HG02571 (cell line): ENCODE results near the gene KCNA5.

Experiments used
- ATAC-seq: cut with Tn5 transposase; IDR thresholded peaks from one replicate; pipeline ENCODE4 v1.9.1; 2021; ENCODE audit warnings: mild to moderate bottlenecking, moderate library complexity; ENCODE audit not compliant: unreplicated experiment

The KCNA5 gene

DNA sequence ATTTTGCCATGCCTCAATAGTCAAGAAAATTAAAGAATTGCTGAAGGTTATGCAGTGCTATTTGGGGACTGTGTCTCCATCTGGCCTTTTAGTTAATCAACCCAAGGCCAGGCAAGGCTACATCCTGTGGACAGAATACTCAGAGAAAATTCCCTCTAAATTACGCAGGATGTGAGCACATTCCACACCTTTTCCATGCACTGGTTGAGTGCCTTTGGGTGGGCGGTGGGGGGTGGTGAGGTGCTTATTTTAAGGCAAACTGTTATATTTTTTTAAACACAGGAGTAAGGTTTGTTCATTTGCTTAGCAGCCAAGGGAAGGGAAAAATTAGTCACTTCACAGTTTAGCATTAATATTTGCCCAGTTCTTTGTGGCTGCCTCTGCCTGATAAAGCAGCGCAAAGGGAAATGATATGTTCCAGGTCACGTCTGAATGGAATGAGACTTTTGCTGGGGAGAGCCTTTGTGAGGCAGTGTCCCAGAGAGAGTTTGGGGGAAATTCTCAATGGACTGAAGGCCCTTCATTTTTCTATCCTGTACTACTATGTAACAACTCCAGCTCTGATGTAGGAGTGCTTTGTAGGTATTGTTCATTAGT is 17.2 kb upstream of the KCNA5 start:
- no peak for ATAC-seq

DNA sequence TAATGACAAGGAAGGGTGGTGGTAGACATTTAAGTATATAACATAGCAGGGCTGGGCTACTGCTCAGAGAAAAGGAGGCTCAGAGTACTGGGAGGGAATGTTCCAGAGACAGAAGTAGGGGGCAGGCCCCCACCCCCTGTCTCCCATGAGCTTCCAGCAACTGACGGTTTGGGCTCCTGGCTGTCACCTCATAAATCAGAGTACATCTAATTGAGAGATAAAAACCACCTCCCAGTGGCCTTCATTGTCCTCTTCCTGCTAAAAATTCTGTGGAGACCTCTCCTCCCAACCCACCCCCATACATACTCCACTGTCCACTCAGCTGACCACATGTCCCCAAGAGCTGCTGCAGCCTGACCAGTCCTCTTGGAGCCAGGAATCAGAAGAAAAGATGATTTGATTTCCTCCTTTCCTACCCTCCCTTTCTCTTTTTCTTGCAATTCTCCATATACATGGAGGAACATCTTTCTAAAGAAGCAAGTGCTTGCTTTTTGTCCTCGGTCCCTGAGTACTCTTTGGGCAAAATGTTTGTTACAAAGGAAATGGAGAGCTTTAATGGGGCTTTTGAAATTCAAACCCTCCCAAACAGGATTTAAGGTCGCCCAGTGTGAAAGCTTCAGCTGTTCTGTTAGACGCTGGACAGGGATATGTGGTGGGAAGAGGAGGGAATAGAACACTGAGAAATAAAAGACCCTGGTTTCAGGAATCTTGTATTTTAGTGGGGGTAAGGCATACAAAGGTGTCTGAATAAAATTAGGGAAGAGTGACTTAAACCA is 16.4 kb upstream of the KCNA5 start:
- ATAC-seq = no peak

DNA sequence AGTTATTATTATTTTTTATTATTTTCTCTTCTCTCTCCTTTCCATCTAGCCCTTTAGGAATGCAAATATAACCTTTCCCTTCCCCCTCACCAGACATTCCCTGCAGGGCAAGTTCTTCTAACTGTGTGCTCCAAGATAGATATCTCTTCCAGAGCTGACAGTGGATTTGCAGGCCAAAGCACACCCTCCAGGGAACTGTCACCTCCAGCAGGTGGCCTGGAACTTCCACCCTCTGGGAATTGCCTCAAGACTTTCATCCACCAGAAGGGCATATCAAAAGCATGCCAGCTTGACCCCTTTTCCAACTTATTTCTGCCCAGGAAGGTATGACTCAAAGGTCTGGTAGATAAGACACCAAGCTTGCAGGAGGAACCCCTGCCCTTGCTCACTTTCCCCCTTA is 13.6 kb upstream of the KCNA5 start:
- ATAC-seq = no peak

DNA sequence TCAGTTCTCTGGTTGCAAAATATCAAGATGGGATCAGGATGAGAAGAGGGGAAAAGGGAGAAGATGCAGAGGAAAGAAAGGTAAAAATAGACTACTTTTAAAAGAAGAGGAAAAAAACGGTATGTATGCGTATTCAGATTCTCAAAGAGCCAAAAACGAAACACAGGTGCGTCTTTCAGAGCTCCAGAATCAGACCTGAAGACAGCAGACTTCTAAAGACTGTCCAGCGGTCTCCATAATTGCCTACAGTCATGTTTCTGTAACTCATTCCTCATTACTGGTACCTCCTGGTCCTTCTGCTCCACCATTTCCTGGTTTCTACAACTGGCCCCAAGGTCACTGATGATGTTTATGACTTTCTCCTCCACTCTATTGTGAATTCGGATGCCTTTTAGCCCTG is 12.4 kb upstream of the KCNA5 start:
- ATAC-seq = no peak

DNA sequence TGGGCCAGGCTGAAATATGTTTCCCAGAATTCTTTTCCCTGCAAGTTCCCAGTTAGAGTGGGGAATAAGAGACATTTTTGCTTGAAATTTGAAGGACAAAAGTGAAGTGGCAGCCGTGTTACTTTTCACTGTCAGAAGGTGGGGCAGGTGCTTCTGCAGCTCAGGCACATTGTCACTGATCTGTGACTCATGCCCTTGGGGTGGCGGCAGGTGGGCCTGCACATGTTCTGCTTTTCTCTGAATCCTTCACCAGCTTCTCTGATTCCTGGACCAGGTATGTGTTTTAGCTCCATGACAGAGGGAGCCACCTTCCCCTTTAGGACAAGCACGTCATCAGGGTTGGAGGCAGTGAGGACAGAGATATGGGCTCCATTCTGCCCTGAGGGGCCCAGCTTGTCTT is 11.7 kb upstream of the KCNA5 start:
- ATAC-seq = no peak

DNA sequence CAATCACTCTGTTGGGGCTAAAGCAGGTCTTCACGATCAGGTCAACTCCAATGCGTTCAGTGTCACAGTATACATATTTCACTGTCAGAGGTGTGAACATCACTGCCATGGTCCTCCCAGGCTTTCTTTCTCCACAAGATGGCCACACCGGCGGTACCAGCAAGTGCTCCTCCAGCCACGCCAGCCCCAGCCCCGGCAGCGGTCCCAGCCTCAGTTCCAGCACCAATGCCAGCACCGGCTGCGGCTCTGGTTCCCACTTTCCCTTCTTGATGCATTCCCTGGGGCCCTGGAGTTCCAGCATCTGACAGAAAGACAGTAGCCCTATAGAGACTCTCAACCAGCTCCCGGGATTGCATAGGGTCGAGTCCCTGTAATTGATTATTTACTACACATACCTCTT is 10.9 kb upstream of the KCNA5 start:
- no peak for ATAC-seq

DNA sequence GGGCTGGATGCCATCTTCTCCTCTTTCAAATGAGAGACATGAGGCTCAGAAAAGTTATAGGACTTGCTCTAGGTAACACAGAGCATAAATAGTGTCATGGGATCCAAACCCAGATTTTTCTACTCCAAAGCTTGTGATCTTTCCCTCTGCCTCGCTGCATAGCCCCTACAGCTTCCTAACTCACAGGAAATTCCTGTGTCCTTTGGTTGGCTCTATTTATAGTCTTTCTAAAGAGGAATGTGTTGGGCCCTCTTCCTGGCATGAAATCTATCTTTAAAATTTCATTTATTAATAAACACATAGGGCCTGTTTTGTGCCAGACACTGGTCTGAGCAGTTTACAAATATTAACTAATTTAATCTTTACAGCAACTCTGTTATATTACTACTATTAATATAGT is 9.8 kb upstream of the KCNA5 start:
- no peak for ATAC-seq

DNA sequence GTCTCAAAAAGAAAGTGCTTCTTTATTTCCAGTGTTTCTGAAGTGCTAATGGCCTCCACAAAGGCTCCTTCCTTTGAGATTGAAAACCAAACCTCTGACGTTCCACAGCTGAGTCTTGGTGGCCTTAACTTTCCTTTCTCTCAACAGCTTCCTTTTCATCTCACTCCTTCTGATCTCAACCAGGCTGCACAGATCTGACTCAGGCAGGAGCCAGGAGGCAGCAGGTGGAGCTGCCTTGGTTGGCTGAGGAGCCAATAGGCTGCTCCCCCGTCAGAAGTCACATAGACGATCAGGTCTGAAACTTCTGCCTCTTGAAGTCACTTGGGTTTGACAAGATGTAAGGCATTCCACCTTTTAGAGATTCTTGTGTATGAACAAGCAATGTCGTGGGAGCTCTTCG is 9.1 kb upstream of the KCNA5 start:
- no peak for ATAC-seq

DNA sequence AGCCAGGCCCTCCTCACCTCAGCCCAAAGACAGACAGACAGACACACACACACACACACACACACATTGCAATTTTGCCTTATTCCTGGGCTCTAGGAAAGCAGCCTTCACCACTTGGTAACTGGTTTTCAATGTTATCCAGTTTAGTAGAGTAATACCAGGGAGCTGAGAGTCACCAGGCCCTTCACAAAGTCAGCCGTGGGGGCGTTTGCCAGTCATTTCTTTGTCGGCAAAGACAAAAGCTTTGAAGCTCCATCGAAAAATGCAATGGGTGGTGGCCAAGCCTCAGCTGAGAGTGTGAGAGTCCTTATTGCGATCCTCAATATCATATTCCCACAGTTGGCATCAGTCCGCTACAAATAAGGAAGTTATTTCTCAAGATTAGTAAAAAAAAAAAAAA is 8.1 kb upstream of the KCNA5 start:
- no peak for ATAC-seq

DNA sequence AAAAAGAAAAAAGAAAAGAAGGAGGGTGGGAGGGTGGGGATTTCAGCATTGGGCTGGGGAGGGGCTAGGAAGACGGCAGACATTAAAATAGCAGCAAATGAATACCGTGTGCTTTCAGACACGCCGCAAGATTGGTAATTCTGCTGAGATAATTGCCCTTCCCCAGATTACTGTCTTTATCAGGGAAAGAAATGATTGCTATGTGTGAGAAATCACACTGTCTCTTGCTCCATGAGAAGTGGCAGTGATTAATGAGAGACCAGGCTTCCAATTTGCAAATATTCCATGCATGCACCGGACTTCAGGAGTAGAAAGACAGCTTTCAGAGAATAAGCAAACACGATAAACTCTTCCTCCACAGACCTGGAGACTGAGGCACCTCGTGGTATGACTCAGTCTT is 7.6 kb upstream of the KCNA5 start:
- ATAC-seq = no peak

DNA sequence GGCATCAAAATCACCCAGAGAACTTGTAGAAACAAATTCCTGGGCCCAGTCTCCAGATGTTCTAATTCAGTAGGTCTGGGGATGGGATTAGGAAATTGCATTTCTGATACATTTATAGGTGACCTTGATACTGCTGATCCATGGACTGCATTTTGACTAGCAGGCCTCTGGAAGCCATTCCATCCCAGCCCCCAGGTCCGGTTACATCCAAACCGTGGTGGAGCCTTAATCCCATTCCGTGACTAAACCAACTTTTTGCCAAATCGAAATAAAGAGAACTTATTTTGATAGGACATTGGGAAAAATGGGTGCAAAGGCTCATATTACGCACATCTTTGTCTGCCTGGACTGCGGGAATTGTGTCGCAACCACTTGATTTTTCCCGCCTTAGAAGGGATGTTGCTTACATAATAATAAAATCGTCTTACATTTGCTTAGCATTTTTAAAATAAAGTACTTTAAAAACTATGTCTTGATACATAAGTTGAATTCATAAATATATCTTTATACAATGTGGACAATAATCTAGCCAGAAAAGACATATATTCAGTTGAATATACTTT is 5.8 kb upstream of the KCNA5 start:
- no peak for ATAC-seq

DNA sequence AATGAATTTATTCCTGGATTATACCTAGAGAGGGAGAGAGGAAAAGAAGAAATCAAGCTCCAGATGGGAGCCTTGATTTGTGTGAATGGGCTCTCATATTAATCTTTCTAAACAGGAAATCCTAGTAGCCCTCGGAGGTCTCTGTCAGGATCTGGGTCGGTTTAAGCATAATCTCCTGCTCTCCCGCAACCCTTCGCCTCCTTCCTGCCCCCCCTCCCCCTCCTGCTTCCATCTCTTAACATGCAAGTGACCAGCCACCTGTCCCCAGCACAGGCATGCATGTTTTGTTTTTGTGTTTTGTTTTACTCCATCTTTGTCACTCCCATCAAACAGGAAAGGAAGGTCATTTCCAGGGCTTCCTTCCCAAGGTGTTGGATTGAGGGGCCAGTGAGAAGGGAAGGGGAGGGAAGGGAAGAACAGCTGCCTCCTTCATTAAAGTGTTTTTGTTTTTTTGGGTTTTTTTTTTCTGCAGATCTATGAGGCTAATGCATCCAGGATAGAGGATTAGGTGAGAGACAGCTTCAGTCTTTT is 4.8 kb upstream of the KCNA5 start:
- ATAC-seq = no peak

DNA sequence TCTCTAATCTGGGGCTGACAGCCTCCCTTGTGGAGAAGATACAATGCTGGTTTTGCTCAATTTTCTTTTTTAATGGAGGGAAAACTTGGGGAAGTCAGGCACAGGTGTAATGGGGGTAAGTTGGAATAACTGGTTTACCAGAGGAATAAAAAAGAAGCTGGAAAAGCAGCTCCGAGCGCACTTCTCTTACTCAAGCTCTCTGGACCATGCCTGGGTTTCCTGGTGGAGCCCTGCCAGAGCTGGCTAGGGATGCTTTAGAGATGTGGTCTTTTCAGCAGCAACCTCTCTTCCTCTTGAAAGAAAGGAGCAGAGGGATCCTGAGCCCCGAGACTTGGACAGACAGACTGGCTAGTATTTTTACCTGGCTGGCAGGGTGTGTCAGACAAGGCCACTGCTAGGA is 3.9 kb upstream of the KCNA5 start:
- ATAC-seq = no peak

DNA sequence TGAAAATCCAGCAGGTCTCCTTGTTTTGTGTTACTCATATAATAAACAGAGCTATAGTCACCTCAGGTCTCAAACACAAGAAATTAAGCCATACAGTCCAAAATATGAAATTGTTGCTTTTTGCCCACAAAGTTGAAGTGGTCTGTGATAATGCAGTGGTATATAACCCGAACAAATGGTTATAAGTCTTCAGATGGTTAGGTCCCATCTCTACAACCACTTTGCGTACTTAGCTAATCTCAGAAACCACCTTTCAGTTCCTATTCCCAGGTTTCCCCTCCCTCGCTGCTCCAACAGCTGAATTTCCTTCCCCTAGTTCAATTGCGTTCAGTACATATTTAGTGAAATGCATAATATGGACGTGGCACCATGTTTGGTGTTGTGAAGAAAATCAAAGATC is 3.3 kb upstream of the KCNA5 start:
- ATAC-seq = no peak

DNA sequence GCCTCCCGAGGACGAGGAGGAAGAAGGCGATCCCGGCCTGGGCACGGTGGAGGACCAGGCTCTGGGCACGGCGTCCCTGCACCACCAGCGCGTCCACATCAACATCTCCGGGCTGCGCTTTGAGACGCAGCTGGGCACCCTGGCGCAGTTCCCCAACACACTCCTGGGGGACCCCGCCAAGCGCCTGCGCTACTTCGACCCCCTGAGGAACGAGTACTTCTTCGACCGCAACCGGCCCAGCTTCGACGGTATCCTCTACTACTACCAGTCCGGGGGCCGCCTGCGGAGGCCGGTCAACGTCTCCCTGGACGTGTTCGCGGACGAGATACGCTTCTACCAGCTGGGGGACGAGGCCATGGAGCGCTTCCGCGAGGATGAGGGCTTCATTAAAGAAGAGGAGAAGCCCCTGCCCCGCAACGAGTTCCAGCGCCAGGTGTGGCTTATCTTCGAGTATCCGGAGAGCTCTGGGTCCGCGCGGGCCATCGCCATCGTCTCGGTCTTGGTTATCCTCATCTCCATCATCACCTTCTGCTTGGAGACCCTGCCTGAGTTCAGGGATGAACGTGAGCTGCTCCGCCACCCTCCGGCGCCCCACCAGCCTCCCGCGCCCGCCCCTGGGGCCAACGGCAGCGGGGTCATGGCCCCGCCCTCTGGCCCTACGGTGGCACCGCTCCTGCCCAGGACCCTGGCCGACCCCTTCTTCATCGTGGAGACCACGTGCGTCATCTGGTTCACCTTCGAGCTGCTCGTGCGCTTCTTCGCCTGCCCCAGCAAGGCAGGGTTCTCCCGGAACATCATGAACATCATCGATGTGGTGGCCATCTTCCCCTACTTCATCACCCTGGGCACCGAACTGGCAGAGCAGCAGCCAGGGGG is 979 bp downstream of the KCNA5 start:
- no peak for ATAC-seq

DNA sequence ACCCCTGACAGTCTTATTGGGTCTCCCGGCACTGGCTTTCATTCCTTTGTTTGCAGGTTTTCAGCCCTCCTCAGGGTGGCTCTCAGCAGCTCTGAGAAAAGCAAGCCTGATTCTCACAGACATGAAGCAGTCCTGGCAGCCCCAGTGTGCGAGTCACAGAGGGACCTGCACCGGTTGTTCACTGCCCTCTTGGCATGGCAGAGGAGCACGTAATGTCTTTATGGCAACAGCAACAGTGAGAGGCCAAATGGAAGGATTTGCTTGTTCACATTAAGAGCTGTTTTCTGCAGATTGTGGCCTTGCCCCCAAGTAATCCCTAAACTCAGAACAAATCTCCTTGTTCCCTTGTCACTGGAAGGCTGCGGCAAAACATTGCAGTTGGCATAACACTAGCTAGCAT is 3.4 kb downstream of the KCNA5 start:
- no peak for ATAC-seq

DNA sequence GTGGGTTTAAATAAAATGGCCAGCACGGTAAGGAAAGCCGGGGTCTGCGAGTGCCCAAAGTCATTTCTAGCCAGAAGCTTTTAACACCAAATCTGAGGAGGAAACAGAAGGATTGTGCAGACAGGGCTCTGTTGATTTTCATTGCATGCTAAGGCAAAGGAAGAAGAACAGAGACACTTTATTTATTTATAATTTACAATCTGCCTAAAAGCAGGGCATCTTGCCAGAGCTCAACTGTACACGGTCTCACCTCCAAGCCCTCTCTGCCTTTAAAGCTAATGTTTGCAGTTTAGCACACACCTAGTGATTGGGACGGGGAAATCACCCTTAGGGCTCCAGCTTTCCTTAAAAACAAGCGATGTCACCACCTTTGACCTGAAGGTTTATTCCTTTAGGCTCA is 4.0 kb downstream of the KCNA5 start:
- no peak for ATAC-seq

DNA sequence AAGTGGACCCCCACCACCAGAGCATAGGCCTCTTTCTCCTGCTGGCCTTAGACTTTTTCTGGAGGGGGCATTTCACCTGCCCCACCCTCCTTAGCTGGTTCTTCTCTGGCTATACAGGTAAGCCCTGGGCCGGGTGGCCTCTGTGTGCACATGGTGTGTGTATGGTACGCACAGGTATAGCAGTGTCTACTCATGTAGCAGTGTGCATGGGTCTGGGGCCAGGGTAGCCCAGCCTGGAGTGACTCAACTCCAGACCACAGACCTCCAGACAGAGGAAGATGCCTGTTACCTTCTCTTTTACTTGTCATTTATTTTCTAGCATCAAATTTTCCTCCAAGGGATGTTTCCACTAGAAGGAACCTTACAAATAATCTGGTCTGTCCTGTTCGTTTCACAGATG is 6.9 kb downstream of the KCNA5 start:
- ATAC-seq = no peak

DNA sequence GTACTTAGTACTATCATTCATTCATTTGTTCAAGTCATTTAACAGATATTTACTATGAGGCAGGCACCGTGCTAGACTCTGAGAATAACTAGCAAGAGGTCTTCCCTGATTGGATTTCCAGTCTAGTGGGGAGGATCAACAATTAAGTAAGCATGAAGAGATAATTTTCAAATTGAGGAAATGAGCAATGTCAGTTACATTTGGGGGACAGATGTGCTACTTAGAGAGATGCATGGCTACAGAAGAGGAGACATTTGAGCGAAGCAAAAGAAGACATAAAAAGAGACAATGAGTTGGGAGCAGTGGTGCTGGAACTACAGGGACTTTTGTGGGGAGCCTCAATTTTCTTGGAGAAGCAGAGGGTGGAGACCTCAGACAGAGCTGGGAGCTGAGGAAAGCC is 7.7 kb downstream of the KCNA5 start:
- ATAC-seq = no peak

DNA sequence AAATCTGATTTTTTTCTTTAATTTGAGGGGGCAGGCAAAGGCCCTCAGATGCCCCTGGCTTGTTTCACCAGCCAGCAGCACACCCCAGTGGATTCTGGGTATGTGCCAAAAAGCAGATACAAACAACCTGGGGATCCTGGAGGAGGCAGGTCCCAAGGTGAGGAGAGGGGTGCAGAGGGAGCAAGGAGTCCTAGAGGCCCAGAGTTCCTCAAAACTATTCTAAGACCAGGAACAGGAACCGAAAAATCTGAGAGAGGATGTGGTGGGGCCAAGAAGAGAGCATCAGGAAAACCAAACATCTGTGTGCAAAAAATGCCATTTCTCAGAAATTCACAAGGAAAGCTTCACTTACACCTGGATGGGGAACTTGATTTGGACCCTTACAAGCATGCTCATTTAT is 8.2 kb downstream of the KCNA5 start:
- ATAC-seq = no peak

DNA sequence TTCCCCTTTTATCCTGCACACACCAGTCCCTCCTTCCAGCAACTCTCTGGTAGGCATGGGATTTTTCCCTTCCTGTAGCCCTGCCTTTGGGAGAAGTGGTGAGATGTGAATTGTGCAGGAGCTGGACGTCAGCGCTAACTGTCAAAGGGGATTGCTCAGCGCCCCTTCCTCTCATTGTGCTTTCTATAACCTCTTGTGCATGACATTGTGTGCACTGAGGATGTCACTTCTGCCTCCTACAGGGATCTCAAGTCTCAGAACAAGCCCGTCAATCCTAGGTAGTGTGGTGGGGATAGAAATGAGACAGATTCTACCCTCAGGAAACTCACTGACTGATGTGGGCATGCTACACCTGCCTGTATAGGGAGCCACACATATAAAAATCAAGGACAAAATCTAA is 8.7 kb downstream of the KCNA5 start:
- no peak for ATAC-seq
